Ovary (tissue), 9 donors: ENCODE results near the gene INPP5D. TPM values are rescaled to one million over a fixed set of nuclear protein-coding genes. Genes with fewer than 3 reads are reported as not detected.

Experiments
- DNase-seq, 5 donors: peaks; one replicate each; pipeline ENCODE4 v3.0.0-alpha.2; 2019 to 2020
- H3K27ac ChIP-seq, 2 donors: fragments of 200-600 bp; one replicate each; pipeline versions ENCODE4 v1.5.1 to v1.8.0; 2019 to 2022
- H3K27me3 ChIP-seq: fragments of 200-600 bp; one replicate; pipeline ENCODE4 v1.8.0; 2022
- H3K36me3 ChIP-seq: fragments of 200-600 bp; sonication (generic); one replicate; pipeline ENCODE4 v1.5.1; 2019
- H3K4me1 ChIP-seq: one replicate; pipeline ENCODE4 v1.8.1; 2013; ENCODE audit warnings: mild to moderate bottlenecking, moderate library complexity; ENCODE audit not compliant: insufficient read depth
- H3K4me3 ChIP-seq: fragments of 200-600 bp; sonication (generic); one replicate; pipeline ENCODE4 v1.5.1; 2017
- H3K9me3 ChIP-seq, 2 donors: fragments of 200-600 bp in 1 of 2; sonication (generic) in 1 of 2; one replicate each; pipeline versions ENCODE4 v1.5.1 to v1.8.1; 2013 to 2019; ENCODE audit warnings: mild to moderate bottlenecking in 1 of 2, moderate library complexity in 1 of 2
- EP300 ChIP-seq: sonication (generic); formaldehyde crosslinking; IDR thresholded peaks from one replicate; pipeline ENCODE4 v1.6.1; 2017; ENCODE audit warnings: antibody characterized with exemption
- POLR2A ChIP-seq: fragments of 450-650 bp; IDR thresholded peaks from one replicate; pipeline ENCODE4 v1.6.1; 2017; ENCODE audit warnings: antibody characterized with exemption, mild to moderate bottlenecking, moderate library complexity
- WGBS, 3 donors: extraction: QIAGEN DNeasy Blood & Tissue Kit in 1 of 3; methylation state at CpG; one replicate each; pipeline versions ENCODE4 v1.1.5 to v1.1.7; 2013 to 2017; 5-methylcytosine and 5-hydroxymethylcytosine counted together
- intact Hi-C, 4 donors: fragments of 100-400 bp; cut with DNase I; formaldehyde crosslinking; loops; one replicate each; pipeline versions ENCODE4 v1.11.0 to v1.15.1; 2022 to 2023
- polyA plus RNA-seq, 2 donors: library from polyadenylated mRNA; stranded (reverse); fragments of 200-250 nt in 1 of 2; fragments of 350-450 nt in 1 of 2; fragmentation: Illumina TruSeq in 1 of 2; extraction: RNeasy Lipid Tissue Mini Kit (QIAGEN cat#74804) in 1 of 2; gene quantifications; one replicate each; pipeline ENCODE4 v1.2.3, GENCODE V29; 2013 to 2014
- total RNA-seq, 7 donors: library from RNA; depleted of rRNA in 2 of 7; stranded (reverse); fragments of >200 nt in 2 of 7; fragmentation: NEBNext Ultra II Directional in 3 of 7; extraction: Animal tissue kit (Norgen Biotek cat#: 25700) in 3 of 7; gene quantifications; one replicate each; pipeline versions ENCODE4 v1.1.0 to v1.2.4, GENCODE V29; 2016 to 2023
- TF ChIP-seq, protein P1 (sequence below), 3 donors: fragments of 450-650 bp in 2 of 3; fragments of 200-600 bp in 1 of 3; IDR thresholded peaks; one replicate each; pipeline versions ENCODE4 v1.5.1 to v1.8.0; 2016 to 2022; ENCODE audit warnings: antibody characterized with exemption in 3 of 3, mild to moderate bottlenecking in 1 of 3
- donor health status: DM: no; HTN: no; CAD: no; lungs with moderate emphysema.
- donor health status: DM: no; HTN: no; CAD: no.
- donor health status: Bipolar disorder and iron deficiency.
- donor health status: DM: yes; HTN: yes; CAD: no.
- donor health status: DM: no; HTN: no; CAD: no.
- donor health status: DM: yes; HTN: yes; CAD: no.

The INPP5D gene
- total and polyA plus RNA-seq, 9 donors, result 4.1 to 14.4 (median 7.7) TPM

DNA sequence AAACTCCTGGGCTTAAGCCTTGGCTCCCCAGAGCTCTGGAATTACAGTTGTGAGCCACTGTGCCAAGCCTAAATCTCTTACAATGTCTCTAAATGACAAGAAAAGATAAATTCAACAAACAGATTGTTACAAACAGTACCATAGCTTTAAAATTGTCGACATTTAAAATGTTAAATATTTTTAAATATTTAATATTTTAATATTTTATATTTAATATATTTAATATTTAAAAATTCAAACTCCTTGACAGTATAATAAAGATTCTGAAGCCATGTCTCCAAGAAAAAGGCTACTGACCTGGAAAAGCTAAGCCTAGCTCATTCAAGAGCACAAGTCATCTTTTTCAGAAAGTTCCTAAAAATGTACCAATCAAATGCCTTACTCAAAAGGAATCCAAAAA is 75.3 kb downstream of the INPP5D start:
- H3K9me3 ChIP-seq, result no peaks in the 10 kb centered on the region
- no peak for DNase-seq
- intact Hi-C loops, result no loop called here
- TF ChIP-seq, protein P1, sequence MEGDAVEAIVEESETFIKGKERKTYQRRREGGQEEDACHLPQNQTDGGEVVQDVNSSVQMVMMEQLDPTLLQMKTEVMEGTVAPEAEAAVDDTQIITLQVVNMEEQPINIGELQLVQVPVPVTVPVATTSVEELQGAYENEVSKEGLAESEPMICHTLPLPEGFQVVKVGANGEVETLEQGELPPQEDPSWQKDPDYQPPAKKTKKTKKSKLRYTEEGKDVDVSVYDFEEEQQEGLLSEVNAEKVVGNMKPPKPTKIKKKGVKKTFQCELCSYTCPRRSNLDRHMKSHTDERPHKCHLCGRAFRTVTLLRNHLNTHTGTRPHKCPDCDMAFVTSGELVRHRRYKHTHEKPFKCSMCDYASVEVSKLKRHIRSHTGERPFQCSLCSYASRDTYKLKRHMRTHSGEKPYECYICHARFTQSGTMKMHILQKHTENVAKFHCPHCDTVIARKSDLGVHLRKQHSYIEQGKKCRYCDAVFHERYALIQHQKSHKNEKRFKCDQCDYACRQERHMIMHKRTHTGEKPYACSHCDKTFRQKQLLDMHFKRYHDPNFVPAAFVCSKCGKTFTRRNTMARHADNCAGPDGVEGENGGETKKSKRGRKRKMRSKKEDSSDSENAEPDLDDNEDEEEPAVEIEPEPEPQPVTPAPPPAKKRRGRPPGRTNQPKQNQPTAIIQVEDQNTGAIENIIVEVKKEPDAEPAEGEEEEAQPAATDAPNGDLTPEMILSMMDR (IDR thresholded peaks at IDR 0.05), result no peak
- TF ChIP-seq POLR2A (no peak), EP300 (no peak)
- no peaks in the 10 kb centered on the region for H3K4me1 ChIP-seq
- H3K36me3 ChIP-seq, result no peaks in the 10 kb centered on the region
- H3K4me3 ChIP-seq, result no peak overlapping the region
- 85 to 93% (median 92%) methylated on average over 1 of the region's 1 CpG for WGBS, 3 donors
- no peaks in the 10 kb centered on the region for H3K27me3 ChIP-seq
- H3K27ac ChIP-seq, result no peak overlapping the region

DNA sequence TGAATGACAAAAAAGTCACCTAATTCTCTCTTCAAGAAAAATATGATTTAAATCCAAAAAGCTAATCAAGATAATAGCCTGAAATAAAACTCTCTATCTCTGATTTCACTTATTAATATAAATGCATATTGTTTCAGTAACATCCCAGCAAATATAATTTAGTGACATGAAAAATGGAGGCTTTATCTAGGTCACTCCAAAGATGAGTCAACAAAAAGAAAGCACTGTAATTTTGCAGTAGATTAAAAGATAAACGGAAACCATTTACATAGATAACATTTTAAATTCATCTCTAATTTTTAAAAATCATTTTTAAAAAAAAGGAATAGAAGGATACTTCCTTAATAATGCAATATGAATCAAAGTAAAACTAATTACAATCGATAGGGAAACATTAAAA is 76.9 kb downstream of the INPP5D start:
- TF ChIP-seq, protein P1 (IDR thresholded peaks at IDR 0.05), result no peak
- no peak for TF ChIP-seq EP300
- no peak for TF ChIP-seq POLR2A
- 83 to 90% (median 87%) methylated on average over 2 of the region's 2 CpGs for WGBS, 3 donors
- no peak overlapping the region for H3K27ac ChIP-seq
- intact Hi-C loops, result no loop called here
- DNase-seq, result no peak
- no peak overlapping the region for H3K4me3 ChIP-seq
- no peaks in the 10 kb centered on the region for H3K36me3 ChIP-seq
- H3K9me3 ChIP-seq, result no peaks in the 10 kb centered on the region
- H3K4me1 ChIP-seq, result no peaks in the 10 kb centered on the region
- H3K27me3 ChIP-seq, result no peaks in the 10 kb centered on the region

DNA sequence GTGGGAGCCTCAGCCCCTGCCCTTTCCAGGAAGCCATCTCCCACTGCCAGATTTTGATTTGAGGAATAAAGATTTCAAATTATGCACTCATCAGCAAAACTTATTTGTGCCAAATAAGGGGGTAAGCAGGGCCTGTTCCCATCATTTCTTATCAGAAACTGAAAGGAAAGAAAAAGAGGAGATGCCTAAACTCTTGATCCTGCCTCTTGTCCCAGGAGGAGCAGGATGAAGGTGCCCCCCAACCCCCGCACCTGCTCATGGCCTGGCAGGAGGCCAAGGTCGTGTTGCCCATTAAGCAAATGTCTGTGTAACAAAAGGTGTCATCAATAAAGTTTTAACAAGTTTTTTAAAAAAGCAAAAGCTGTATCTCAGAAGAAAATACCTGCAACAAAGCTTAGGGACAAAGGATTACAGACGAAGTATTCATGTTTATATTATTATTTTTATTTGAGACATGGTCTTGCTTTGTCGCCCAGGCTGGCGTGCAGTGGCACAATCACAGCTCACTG is 80.0 kb downstream of the INPP5D start:
- DNase-seq, result no peak
- Histone ChIP-seq H3K36me3 (no peaks in the 10 kb centered on the region), H3K27ac (no peak overlapping the region), H3K4me1 (no peaks in the 10 kb centered on the region), H3K27me3 (no peaks in the 10 kb centered on the region), H3K4me3 (no peak overlapping the region), H3K9me3 (no peaks in the 10 kb centered on the region)
- intact Hi-C loops, result no loop called here
- 48 to 60% (median 55%) methylated on average over 5 of the region's 5 CpGs for WGBS, 3 donors
- TF ChIP-seq POLR2A (no peak), EP300 (no peak)
- TF ChIP-seq, protein P1 (IDR thresholded peaks at IDR 0.05), result no peak

DNA sequence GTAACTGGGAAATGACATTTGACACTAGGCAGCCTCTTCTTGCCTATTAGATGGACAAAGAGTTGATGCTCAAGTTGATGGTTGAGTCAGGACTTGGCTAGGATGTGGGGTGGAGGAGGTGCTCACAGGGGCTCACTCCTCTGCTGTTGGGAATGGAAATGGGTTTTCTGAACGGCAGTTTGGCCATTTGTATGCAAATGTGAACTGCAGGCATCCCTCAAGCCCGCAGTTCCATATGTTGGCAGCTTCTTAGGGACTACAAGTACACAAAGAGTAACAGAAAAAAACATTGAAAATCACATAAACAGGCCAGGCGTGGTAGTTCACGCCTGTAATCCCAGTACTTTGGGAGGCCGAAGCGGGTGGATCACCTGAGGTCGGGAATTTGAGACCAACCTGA is 80.8 kb downstream of the INPP5D start:
- TF ChIP-seq POLR2A, result no peak
- TF ChIP-seq EP300, result no peak
- TF ChIP-seq, protein P1 (IDR thresholded peaks at IDR 0.05), result no peak
- Histone ChIP-seq H3K9me3 (no peaks in the 10 kb centered on the region), H3K4me3 (no peak overlapping the region), H3K36me3 (no peaks in the 10 kb centered on the region), H3K4me1 (no peaks in the 10 kb centered on the region), H3K27ac (no peak overlapping the region), H3K27me3 (no peaks in the 10 kb centered on the region)
- no peak for DNase-seq
- intact Hi-C loops, result no loop called here
- 58 to 69% (median 65%) methylated on average over 7 of the region's 7 CpGs for WGBS, 3 donors
